IPS-20b (cell line): ENCODE results near the gene UNC5C.

Source experiments
- H3K27ac ChIP-seq: one replicate; pipeline ENCODE4 v1.5.1; 2013; ENCODE audit warnings: low read length
- H3K27me3 ChIP-seq: 2 replicates; pipeline ENCODE4 v1.6.1; 2013; ENCODE audit warnings: mild to moderate bottlenecking, low read length, inconsistent platforms; ENCODE audit not compliant: insufficient read depth
- H3K36me3 ChIP-seq: 2 replicates; pipeline ENCODE4 v1.6.1; 2013; ENCODE audit warnings: low read depth, mild to moderate bottlenecking, inconsistent platforms, low read length, moderate library complexity; ENCODE audit not compliant: insufficient read depth
- H3K4me1 ChIP-seq: 2 replicates; pipeline ENCODE4 v1.6.1; 2013; ENCODE audit warnings: mild to moderate bottlenecking, control low read depth, inconsistent platforms, low read length, moderate library complexity; ENCODE audit not compliant: insufficient read depth
- H3K4me3 ChIP-seq: 2 replicates; pipeline ENCODE4 v1.5.1; 2013; ENCODE audit warnings: mild to moderate bottlenecking, low read length, inconsistent platforms
- H3K9ac ChIP-seq: 2 replicates; pipeline ENCODE4 v1.6.1; 2013; ENCODE audit warnings: low read depth, mild to moderate bottlenecking, inconsistent platforms, low read length, moderate library complexity
- H3K9me3 ChIP-seq: 2 replicates; pipeline ENCODE4 v1.6.1; 2013; ENCODE audit warnings: mild to moderate bottlenecking, low read depth, low read length, inconsistent platforms; ENCODE audit not compliant: insufficient read depth

The UNC5C gene

DNA sequence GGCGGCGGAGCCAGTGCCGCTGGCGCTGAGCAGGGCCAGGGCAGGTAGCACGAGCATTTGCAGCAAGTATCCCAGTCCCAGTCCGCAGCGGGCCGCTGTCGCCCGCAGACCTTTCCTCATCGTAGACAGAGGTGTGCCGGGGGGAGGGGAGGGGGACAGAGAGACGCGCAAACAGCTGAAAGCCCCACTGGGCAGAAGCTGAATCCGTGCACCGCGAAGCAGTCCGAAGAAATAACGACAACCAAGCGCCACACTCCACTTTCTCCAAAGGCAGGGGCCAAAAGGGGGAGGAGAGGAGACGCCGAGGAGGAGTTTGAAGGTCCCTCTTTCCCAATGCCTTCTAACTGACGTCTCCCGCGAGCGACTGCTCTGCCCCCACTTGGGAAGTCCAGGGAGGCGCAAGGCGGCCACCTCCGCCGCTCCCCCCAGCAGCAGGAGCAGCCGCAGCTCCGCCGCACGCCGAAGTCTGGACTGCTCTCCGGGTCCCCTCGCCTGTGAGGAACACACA lies at the start of gene UNC5C:
Gene UNC5C, minus strand, starts transcription at position 236 of the 508 bp plus-strand sequence.
- Histone ChIP-seq H3K4me1 (peaks cover 9% of the 10 kb centered on the region; the same call in 1 of the 2 replicates), H3K36me3 (no peaks in the 10 kb centered on the region), H3K27ac (no peak within 1 kb of the TSS), H3K9me3 (no peaks in the 10 kb centered on the region), H3K9ac (peak within 1 kb of the TSS; percentile 62; the same call in 1 of the 2 replicates), H3K4me3 (peak within 1 kb of the TSS; percentile 71), H3K27me3 (peaks cover 70% of the 10 kb centered on the region)

DNA sequence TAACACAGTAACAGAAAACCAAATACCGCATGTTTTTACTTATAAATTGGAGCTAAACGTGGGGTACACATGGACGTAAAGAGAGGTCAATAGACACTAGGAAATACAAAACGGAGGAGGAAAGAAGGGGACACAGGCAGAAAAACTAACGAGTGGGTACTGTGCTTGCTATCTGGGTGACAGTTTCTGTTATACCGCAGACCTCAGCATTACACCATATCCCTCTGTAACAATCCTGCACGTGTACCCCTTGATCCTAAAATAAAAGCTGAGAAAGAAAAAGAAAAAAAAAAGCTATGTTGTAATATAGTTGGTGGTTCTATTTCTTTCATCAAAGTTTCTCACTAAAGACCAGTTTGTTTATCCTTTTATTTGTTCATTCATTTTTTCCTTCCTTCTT lies 47.9 kb upstream of the UNC5C start:
- no peak overlapping the region for H3K27ac ChIP-seq
- no peaks in the 10 kb centered on the region for H3K36me3 ChIP-seq
- no peaks in the 10 kb centered on the region for H3K9me3 ChIP-seq
- no peak overlapping the region for H3K4me3 ChIP-seq
- H3K4me1 ChIP-seq, result no peaks in the 10 kb centered on the region
- H3K9ac ChIP-seq, result no peak overlapping the region
- no peaks in the 10 kb centered on the region for H3K27me3 ChIP-seq

DNA sequence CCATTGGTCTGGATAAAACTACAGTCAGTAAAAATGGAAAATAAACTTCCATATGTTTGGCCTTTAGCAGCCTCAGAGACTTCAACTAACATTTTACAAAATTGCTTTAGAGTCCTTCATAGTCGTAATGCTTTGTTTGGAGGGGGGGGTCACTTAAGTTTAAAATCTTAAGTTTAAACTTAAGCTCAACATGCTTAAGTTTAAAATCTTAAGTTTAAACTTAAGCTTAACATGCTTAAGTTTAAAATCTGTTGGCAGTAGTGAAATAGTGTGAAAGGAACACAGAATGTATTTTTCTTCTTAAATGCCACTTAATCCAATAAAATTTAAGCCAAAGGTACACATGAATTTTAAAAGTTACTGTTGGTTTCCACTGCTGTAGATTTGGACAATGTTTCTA lies 45.9 kb upstream of the UNC5C start:
- Histone ChIP-seq H3K36me3 (no peaks in the 10 kb centered on the region), H3K9me3 (no peaks in the 10 kb centered on the region), H3K4me1 (no peaks in the 10 kb centered on the region), H3K27ac (no peak overlapping the region), H3K4me3 (no peak overlapping the region), H3K9ac (no peak overlapping the region), H3K27me3 (no peaks in the 10 kb centered on the region)

GRCh38 chr4:95594013-95594412 lies 45.2 kb upstream of the UNC5C start:
- no peak overlapping the region for H3K9ac ChIP-seq
- no peaks in the 10 kb centered on the region for H3K4me1 ChIP-seq
- H3K4me3 ChIP-seq, result no peak overlapping the region
- H3K27ac ChIP-seq, result no peak overlapping the region
- no peaks in the 10 kb centered on the region for H3K36me3 ChIP-seq
- no peaks in the 10 kb centered on the region for H3K27me3 ChIP-seq
- no peaks in the 10 kb centered on the region for H3K9me3 ChIP-seq

DNA sequence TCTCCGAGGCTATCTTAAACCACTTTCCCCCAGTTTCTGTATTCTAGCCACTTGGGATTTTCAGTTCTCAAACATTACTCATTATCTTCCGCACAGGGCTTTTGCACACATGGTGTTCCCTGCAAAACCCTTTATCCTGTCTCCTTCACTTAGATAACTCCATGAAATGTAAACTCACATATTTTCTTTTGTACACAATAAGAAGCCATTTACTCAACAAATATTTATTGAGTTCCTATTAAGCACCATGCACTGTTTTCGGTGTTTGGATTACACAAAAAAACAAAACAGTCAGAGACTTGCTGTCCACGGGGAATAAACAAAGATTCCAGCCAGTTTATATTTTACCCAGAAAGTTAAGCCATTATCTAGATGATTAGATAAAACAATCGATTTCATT lies 42.5 kb upstream of the UNC5C start:
- Histone ChIP-seq H3K4me3 (no peak overlapping the region), H3K27me3 (no peaks in the 10 kb centered on the region), H3K4me1 (no peaks in the 10 kb centered on the region), H3K9me3 (no peaks in the 10 kb centered on the region), H3K27ac (no peak overlapping the region), H3K36me3 (no peaks in the 10 kb centered on the region), H3K9ac (no peak overlapping the region)

GRCh38 chr4:95590615-95591014 lies 41.8 kb upstream of the UNC5C start:
- Histone ChIP-seq H3K27ac (no peak overlapping the region), H3K36me3 (no peaks in the 10 kb centered on the region), H3K4me1 (no peaks in the 10 kb centered on the region), H3K4me3 (no peak overlapping the region), H3K27me3 (no peaks in the 10 kb centered on the region), H3K9ac (no peak overlapping the region), H3K9me3 (no peaks in the 10 kb centered on the region)

DNA sequence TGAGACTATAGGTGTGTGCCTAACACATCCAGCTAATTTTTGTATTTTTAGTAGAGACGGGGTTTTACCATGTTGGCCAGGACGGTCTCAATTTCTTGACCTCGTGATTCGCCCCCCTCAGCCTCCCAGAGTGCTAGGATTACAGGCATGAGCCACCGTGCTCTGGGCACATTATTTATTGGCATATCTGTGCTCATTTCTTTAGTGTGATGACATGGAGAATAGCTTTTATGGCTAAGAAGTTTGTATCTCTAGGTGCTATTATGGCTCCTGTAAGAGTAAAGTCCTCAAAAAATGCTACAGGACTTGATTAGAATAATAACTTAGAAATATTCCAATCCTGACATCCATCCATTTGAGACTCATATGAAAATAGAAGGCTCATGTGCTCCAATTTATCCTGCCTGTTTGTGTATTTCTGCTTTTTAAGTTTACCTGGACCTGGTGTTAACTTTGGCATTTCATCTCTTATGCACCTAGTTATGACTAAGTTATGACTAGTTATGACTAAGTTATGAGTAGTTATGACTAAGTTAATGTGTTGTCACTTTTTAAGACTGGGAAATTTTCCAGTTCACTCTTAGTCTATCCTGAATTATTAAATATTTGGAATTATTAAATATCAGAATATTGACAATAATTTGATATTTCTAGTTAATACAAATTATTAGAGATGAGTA lies 36.4 kb upstream of the UNC5C start:
- H3K4me1 ChIP-seq, result no peaks in the 10 kb centered on the region
- no peak overlapping the region for H3K9ac ChIP-seq
- H3K27ac ChIP-seq, result no peak overlapping the region
- H3K9me3 ChIP-seq, result no peaks in the 10 kb centered on the region
- no peaks in the 10 kb centered on the region for H3K27me3 ChIP-seq
- H3K4me3 ChIP-seq, result no peak overlapping the region
- no peaks in the 10 kb centered on the region for H3K36me3 ChIP-seq

DNA sequence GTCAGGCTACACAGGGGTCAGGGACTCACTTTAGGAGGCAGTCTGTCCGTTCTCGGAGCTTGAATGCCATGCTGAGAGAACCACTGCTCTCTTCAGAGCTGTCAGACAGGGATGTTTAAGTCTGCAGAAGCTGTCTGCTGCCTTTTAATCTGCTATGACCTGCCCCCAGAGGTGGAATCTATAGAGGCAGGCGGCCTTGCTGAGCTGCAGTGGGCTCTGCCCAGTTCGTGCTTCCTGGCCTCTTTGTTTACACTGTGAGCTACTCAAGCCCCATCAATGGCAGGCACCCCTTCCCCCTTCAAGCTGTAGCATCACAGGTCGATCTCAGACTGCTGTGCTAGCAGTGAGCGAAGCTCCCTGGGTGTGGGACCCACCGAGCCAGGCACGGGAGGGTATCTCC lies 31.5 kb upstream of the UNC5C start:
- H3K4me1 ChIP-seq, result no peaks in the 10 kb centered on the region
- no peak overlapping the region for H3K9ac ChIP-seq
- H3K36me3 ChIP-seq, result no peaks in the 10 kb centered on the region
- no peaks in the 10 kb centered on the region; the same call in 1 of the 2 replicates for H3K9me3 ChIP-seq
- H3K4me3 ChIP-seq, result no peak overlapping the region
- H3K27ac ChIP-seq, result no peak overlapping the region
- no peaks in the 10 kb centered on the region for H3K27me3 ChIP-seq

- Histone ChIP-seq H3K27ac (no peak overlapping the region), H3K36me3 (no peaks in the 10 kb centered on the region), H3K4me3 (no peak overlapping the region), H3K4me1 (no peaks in the 10 kb centered on the region), H3K27me3 (no peaks in the 10 kb centered on the region), H3K9me3 (no peaks in the 10 kb centered on the region; the same call in 1 of the 2 replicates), H3K9ac (no peak overlapping the region)
Measured at GRCh38 chr4:95572304-95572991, 23.7 kb upstream of the UNC5C start.

- no peak overlapping the region for H3K9ac ChIP-seq
- no peak overlapping the region for H3K4me3 ChIP-seq
- H3K4me1 ChIP-seq, result no peaks in the 10 kb centered on the region
- no peaks in the 10 kb centered on the region for H3K36me3 ChIP-seq
- no peaks in the 10 kb centered on the region; the same call in 1 of the 2 replicates for H3K9me3 ChIP-seq
- H3K27me3 ChIP-seq, result no peaks in the 10 kb centered on the region
- no peak overlapping the region for H3K27ac ChIP-seq
Measured at GRCh38 chr4:95571577-95571976, 22.8 kb upstream of the UNC5C start.

DNA sequence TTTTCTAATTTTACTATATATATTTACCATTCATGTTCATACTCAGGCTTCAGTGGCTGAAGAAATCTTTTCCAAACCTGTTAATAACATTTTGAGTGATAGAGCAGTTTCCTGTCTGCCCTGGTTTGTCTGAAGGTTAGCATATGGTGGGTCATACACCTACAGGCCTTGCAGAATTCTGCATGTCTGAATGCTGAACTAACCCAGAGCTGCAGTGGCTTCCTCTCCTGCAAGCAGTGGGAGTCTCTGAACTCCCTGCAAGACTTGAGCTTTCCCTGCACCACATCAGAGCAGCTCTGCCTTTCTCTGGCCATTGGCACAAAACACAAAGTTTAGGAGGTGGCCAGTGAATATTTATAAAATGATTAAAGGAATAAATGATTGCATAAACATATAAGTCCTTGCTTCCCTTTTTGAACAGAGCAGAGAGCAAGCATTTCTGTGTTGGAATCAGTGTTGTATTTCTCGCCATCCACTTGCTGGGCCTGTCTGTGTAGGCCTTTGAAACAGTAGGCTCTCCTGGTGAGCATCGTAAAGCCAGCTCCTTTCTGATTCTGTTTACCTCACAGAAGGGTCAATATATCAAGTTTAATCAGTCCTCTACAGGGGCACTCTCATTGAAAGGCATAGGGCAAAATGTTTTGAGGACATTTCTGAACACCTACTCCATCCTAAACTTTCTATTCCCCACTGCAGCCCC lies 15.0 kb upstream of the UNC5C start:
- no peak overlapping the region for H3K27ac ChIP-seq
- no peaks in the 10 kb centered on the region for H3K9me3 ChIP-seq
- H3K36me3 ChIP-seq, result no peaks in the 10 kb centered on the region
- no peak overlapping the region for H3K4me3 ChIP-seq
- no peak overlapping the region for H3K9ac ChIP-seq
- no peaks in the 10 kb centered on the region for H3K27me3 ChIP-seq
- no peaks in the 10 kb centered on the region for H3K4me1 ChIP-seq
